H9 (cell line): Measurements from ENCODE around the gene FBXL16. TPM values are rescaled to one million over a fixed set of nuclear protein-coding genes. Genes with fewer than 3 reads are reported as not detected.
A peak's percentile ranks its signal among the peaks of the same experiment; 100 is the strongest.

Experiments
- DNase-seq: peaks from one replicate; pipeline ENCODE4 v3.0.0-alpha.2; 2017
- H2AFZ ChIP-seq: one replicate; pipeline ENCODE4 v1.6.1; 2013; ENCODE audit warnings: mild to moderate bottlenecking, low read length, control low read depth, moderate library complexity
- H2AK5ac ChIP-seq: 2 replicates; pipeline ENCODE4 v1.6.1; 2013; ENCODE audit warnings: low read length, control low read depth, mixed read lengths; ENCODE audit not compliant: insufficient read length
- H2BK120ac ChIP-seq: one replicate; pipeline ENCODE4 v1.6.1; 2013; ENCODE audit warnings: low read depth, mild to moderate bottlenecking, low read length, control low read depth, inconsistent platforms; ENCODE audit not compliant: poor library complexity, severe bottlenecking
- H2BK12ac ChIP-seq: 2 replicates; pipeline ENCODE4 v1.6.1; 2013; ENCODE audit warnings: low read length, control low read depth, mixed read lengths, low read depth; ENCODE audit not compliant: insufficient read length
- H2BK15ac ChIP-seq: 2 replicates; pipeline ENCODE4 v1.6.1; 2013; ENCODE audit warnings: low read depth, low read length, control low read depth
- H2BK20ac ChIP-seq: one replicate; pipeline ENCODE4 v1.6.1; 2013; ENCODE audit warnings: low read depth, mild to moderate bottlenecking, low read length, control low read depth, inconsistent platforms; ENCODE audit not compliant: poor library complexity, severe bottlenecking
- H2BK5ac ChIP-seq: 2 replicates; pipeline ENCODE4 v1.6.1; 2013; ENCODE audit warnings: low read length, control low read depth, mixed read lengths; ENCODE audit not compliant: insufficient read length
- H3K14ac ChIP-seq: 2 replicates; pipeline ENCODE4 v1.6.1; 2013; ENCODE audit warnings: low read length, control low read depth; ENCODE audit not compliant: insufficient read depth
- H3K18ac ChIP-seq: 2 replicates; pipeline ENCODE4 v1.6.1; 2013; ENCODE audit warnings: low read depth, mild to moderate bottlenecking, mixed read lengths, low read length, control low read depth; ENCODE audit not compliant: insufficient read length
- H3K23ac ChIP-seq: 2 replicates; pipeline ENCODE4 v1.6.1; 2013; ENCODE audit warnings: low read length, control low read depth, mixed read lengths, low read depth; ENCODE audit not compliant: insufficient read length
- H3K23me2 ChIP-seq: 2 replicates; pipeline ENCODE4 v1.6.1; 2013; ENCODE audit warnings: low read depth, mild to moderate bottlenecking, mixed read lengths, low read length, control low read depth; ENCODE audit not compliant: insufficient read length, poor library complexity, severe bottlenecking
- H3K27ac ChIP-seq: 2 replicates; pipeline ENCODE4 v1.5.1; 2013; ENCODE audit warnings: low read length, control low read depth, mixed read lengths, low read depth; ENCODE audit not compliant: insufficient read length
- H3K27me3 ChIP-seq: 2 replicates; pipeline ENCODE4 v1.6.1; 2013; ENCODE audit warnings: low read length, control low read depth, inconsistent platforms; ENCODE audit not compliant: insufficient read depth
- H3K4ac ChIP-seq: 2 replicates; pipeline ENCODE4 v1.6.1; 2013; ENCODE audit warnings: low read depth, mild to moderate bottlenecking, control low read depth, inconsistent platforms, low read length, moderate library complexity
- H3K4me1 ChIP-seq: 2 replicates; pipeline ENCODE4 v1.6.1; 2013; ENCODE audit warnings: low read length, control low read depth, inconsistent platforms; ENCODE audit not compliant: insufficient read depth
- H3K4me2 ChIP-seq: 2 replicates; pipeline ENCODE4 v1.6.1; 2013; ENCODE audit warnings: low read length, control low read depth, mixed read lengths; ENCODE audit not compliant: insufficient read length, insufficient read depth
- H3K56ac ChIP-seq: 2 replicates; pipeline ENCODE4 v1.6.1; 2013; ENCODE audit warnings: low read depth, mild to moderate bottlenecking, mixed read lengths, low read length, control low read depth; ENCODE audit not compliant: insufficient read length
- H3K79me1 ChIP-seq: 2 replicates; pipeline ENCODE4 v1.6.1; 2013; ENCODE audit warnings: low read depth, mild to moderate bottlenecking, moderate library complexity, low read length, control low read depth, inconsistent platforms; ENCODE audit not compliant: insufficient read depth, poor library complexity, severe bottlenecking
- H3K79me2 ChIP-seq: 2 replicates; pipeline ENCODE4 v1.6.1; 2013; ENCODE audit warnings: low read length, control low read depth, inconsistent platforms; ENCODE audit not compliant: insufficient read depth
- H3K9ac ChIP-seq: 2 replicates; pipeline ENCODE4 v1.6.1; 2013; ENCODE audit warnings: low read length, control low read depth, mixed read lengths; ENCODE audit not compliant: insufficient read length; ENCODE audit errors: extremely low read depth
- H3K9me3 ChIP-seq: one replicate; pipeline ENCODE4 v1.6.1; 2013; ENCODE audit warnings: low read depth, low read length, inconsistent platforms; ENCODE audit not compliant: control insufficient read depth
- H3T11ph ChIP-seq: one replicate; pipeline ENCODE4 v1.6.1; 2013; ENCODE audit warnings: mild to moderate bottlenecking, low read length, control low read depth, inconsistent platforms
- H4K20me1 ChIP-seq: one replicate; pipeline ENCODE4 v1.6.1; 2013; ENCODE audit not compliant: control insufficient read depth, insufficient read length, insufficient read depth
- H4K5ac ChIP-seq: 2 replicates; pipeline ENCODE4 v1.6.1; 2013; ENCODE audit warnings: low read depth, mild to moderate bottlenecking, mixed read lengths, low read length, control low read depth; ENCODE audit not compliant: insufficient read length
- H4K8ac ChIP-seq: replicated peaks from 2 replicates; pipeline ENCODE4 v1.6.1; 2013; ENCODE audit warnings: low read length, control low read depth, mixed read lengths, low read depth; ENCODE audit not compliant: insufficient read length
- H4K91ac ChIP-seq: 2 replicates; pipeline ENCODE4 v1.6.1; 2013; ENCODE audit warnings: low read depth, mild to moderate bottlenecking, moderate library complexity, mixed read lengths, low read length, control low read depth; ENCODE audit not compliant: insufficient read length
- H3K27ac Mint-ChIP-seq, 3 experiments: 2 replicates in 2 of 3; 3 replicates in 1 of 3; pipeline ENCODE4 v1.8.0; 2020 to 2021; ENCODE audit warnings: mixed read lengths in 3 of 3, mild to moderate bottlenecking in 1 of 3, moderate library complexity in 1 of 3
- H3K27me3 Mint-ChIP-seq: 2 replicates; pipeline ENCODE4 v1.8.0; 2021; ENCODE audit warnings: low read depth, mild to moderate bottlenecking, moderate library complexity, mixed read lengths
- H3K36me3 Mint-ChIP-seq, 3 experiments: 2 replicates in 2 of 3; 3 replicates in 1 of 3; pipeline ENCODE4 v1.8.0; 2020 to 2021; ENCODE audit warnings: low read depth in 3 of 3, mixed read lengths in 3 of 3; ENCODE audit not compliant: insufficient read depth in 1 of 3
- H3K4me1 Mint-ChIP-seq, 2 experiments: 2 replicates each; pipeline ENCODE4 v1.8.0; 2020; ENCODE audit warnings: mixed read lengths in 2 of 2
- H3K4me3 Mint-ChIP-seq, 2 experiments: 2 replicates in 1 of 2; 3 replicates in 1 of 2; pipeline ENCODE4 v1.8.0; 2020 to 2021; ENCODE audit warnings: mild to moderate bottlenecking in 2 of 2, mixed read lengths in 2 of 2, moderate library complexity in 1 of 2
- H3K9me3 Mint-ChIP-seq, 2 experiments: 2 replicates in 1 of 2; 3 replicates in 1 of 2; pipeline ENCODE4 v1.8.0; 2020; ENCODE audit warnings: mild to moderate bottlenecking in 2 of 2, mixed read lengths in 2 of 2, moderate library complexity in 1 of 2
- CTCF ChIP-seq: fragments of 200-600 bp; sonication (generic); conservative IDR thresholded peaks from 3 replicates; pipeline ENCODE4 v1.8.0; 2021; ENCODE audit warnings: antibody characterized with exemption, mild to moderate bottlenecking
- WGBS: extraction: QIAGEN DNeasy Blood & Tissue Kit; methylation state at CpG from one replicate; pipeline ENCODE4 v1.1.7; 2013; ENCODE audit warnings: missing lambda C conversion rate, low lambda C conversion rate, mixed read lengths; ENCODE audit not compliant: insufficient read length; ENCODE audit errors: extremely low coverage; 5-methylcytosine and 5-hydroxymethylcytosine counted together
- total RNA-seq: library from RNA; stranded (reverse); gene quantifications from 2 replicates; pipeline ENCODE4 v1.2.1, GENCODE V29; 2021

The FBXL16 gene
- total RNA-seq, 1 experiment from 2014 or later = 9.6 TPM

- peak overlapping the region; percentile 50 for H3K18ac ChIP-seq
- H3K79me2 ChIP-seq = no peaks in the 10 kb centered on the region
- H3K4me1 ChIP-seq = no peaks in the 10 kb centered on the region; the same call in 1 of the 2 replicates
- H3K27me3 ChIP-seq = no peaks in the 10 kb centered on the region
- no peak overlapping the region for H3K9ac ChIP-seq
- H3K23ac ChIP-seq = no peak overlapping the region
- no peak overlapping the region for H2BK12ac ChIP-seq
- no peaks in the 10 kb centered on the region for H3K23me2 ChIP-seq
- no CpG with 5 or more reads among the region's 35 CpGs for WGBS
- H4K5ac ChIP-seq = no peak overlapping the region
- H3K27me3 Mint-ChIP-seq = no peaks in the 10 kb centered on the region
- no peak overlapping the region for H2BK5ac ChIP-seq
- H3K9me3 Mint-ChIP-seq = no peaks in the 10 kb centered on the region
- no peak for TF ChIP-seq CTCF
- no peak overlapping the region for H3K4me2 ChIP-seq
- H3K4me3 Mint-ChIP-seq = peak overlapping the region in 1 of 2 experiments; percentile 62; a peak in 2 of 5 replicates
- no peak for DNase-seq
- H4K20me1 ChIP-seq = no peaks in the 10 kb centered on the region
- H3K4ac ChIP-seq = no peak overlapping the region
- H2BK120ac ChIP-seq = no peak overlapping the region
- H3K4me1 Mint-ChIP-seq = peaks cover 0 to 5% of the 10 kb centered on the region in 2 experiments; a peak in 2 of 4 replicates
- H4K91ac ChIP-seq = no peak overlapping the region
- H2AK5ac ChIP-seq = no peak overlapping the region
- H3K27ac ChIP-seq = no peak overlapping the region
- H3K56ac ChIP-seq = no peak overlapping the region
- H3K36me3 Mint-ChIP-seq = peaks cover 2 to 13% (median 8%) of the 10 kb centered on the region in 3 experiments; a peak in 5 of 7 replicates
- H3K14ac ChIP-seq = no peak overlapping the region
- peak overlapping the region in 1 of 3 experiments; percentile 20; a peak in 1 of 7 replicates for H3K27ac Mint-ChIP-seq
- H3K9me3 ChIP-seq = no peaks in the 10 kb centered on the region
- peak overlapping the region; percentile 46 for H2BK15ac ChIP-seq
- H3T11ph ChIP-seq = no peak overlapping the region
- H2BK20ac ChIP-seq = no peak overlapping the region
- H2AFZ ChIP-seq = no peak overlapping the region
- no peak overlapping the region for H4K8ac ChIP-seq
- no peaks in the 10 kb centered on the region for H3K79me1 ChIP-seq
Observed at GRCh38 chr16:661184-661821, 44.3 kb downstream of the FBXL16 start.
